Smooth muscle cell of bladder (primary cell): Measurements from ENCODE around the gene METTL3. TPM values are rescaled to one million over a fixed set of nuclear protein-coding genes. Genes with fewer than 3 reads are reported as not detected.

Experiments
- total RNA-seq: library from RNA; depleted of rRNA; stranded (reverse); fragments of >200 nt; gene quantifications from 2 replicates; pipeline ENCODE4 v1.2.3, GENCODE V29; 2014

METTL3 gene
- total RNA-seq, result 41.5 and 45.8 TPM in 2 replicates

DNA sequence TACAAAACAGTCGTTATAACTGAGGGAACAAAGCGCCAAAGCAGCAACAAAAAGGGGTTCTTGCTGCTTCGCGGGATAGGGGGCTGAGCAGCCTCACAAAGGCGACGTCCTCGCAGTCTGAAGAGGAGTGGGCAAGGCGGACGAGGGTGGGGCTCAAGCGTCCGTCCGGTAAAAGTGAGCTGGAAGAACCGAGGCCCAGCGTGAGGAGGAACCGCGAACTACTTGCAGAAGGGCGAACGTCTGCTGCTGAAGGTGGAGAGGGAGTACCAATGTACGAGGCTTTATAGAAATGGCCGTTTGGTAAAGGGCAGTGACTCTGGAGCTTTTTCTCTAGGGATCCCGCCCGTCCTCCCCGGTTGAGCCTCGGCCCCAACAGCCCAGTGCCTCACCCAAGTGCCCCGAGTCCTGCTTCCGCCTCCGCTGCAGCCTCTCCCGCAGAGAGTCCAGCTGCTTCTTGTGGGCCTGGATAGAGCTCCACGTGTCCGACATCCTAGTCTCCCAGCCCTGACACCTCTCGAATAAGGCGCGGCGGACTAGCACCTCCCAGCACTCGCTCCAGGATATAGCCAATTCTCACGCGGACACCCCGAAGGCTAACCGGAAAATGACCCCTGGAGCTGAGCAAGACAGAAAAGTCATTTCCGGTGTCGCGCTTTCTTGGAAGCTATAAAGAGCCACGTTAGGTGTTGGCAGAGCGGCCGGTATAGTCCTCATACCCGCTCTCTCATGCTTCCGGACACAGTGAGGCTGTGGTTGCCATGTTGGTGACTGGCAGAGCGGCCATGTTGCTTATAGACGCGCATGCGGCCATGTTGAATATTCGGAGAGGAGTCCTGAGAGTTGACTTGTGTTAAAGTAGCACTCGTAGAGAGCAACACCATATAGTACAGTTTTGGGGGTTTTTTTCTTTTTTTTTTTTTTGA lies at the start of gene METTL3:
TSS of gene METTL3 (minus strand) at position 606 of the 923 bp plus-strand sequence. CDS start at position 489, 117 bp downstream.

DNA sequence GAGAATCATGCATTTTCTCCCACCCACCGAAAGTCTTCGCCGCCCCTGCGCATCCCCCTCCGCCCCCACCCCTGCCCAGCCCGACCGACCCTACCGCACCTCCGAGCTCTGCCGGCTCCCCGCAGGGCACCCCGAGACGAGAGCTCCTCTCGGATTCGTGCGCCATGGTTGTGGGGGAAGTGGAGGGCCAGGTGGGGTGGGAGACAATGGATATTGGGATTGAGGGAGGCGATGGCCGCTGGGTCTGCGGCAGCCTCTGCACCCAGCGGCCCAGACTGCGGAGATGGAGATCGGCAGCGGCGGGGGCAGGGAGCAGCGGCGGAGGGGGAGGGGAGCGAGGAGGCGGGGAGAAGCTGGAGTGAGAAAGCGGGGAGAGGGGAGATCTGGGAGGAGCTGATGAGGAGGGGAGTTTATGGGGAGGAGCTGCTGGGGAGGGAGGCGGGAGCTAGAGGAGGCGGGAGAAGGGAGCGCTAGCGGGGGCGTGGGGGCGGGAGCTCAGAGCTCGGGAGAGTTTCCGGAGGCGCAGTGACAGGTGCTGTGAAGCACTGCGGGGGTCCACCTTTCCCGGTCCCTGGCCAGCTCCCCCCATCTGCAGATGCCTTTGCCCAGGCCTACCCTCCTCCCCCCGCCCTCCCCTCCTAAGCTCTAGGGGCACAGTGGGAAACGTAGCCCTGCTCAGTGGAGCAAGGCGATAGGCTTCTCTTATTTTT lies 15.0 kb upstream of the METTL3 start, which contains the start of gene SALL2:
TSS of gene SALL2 (minus strand) at position 385 of the 710 bp plus-strand sequence. CDS start at position 166, 219 bp downstream.

DNA sequence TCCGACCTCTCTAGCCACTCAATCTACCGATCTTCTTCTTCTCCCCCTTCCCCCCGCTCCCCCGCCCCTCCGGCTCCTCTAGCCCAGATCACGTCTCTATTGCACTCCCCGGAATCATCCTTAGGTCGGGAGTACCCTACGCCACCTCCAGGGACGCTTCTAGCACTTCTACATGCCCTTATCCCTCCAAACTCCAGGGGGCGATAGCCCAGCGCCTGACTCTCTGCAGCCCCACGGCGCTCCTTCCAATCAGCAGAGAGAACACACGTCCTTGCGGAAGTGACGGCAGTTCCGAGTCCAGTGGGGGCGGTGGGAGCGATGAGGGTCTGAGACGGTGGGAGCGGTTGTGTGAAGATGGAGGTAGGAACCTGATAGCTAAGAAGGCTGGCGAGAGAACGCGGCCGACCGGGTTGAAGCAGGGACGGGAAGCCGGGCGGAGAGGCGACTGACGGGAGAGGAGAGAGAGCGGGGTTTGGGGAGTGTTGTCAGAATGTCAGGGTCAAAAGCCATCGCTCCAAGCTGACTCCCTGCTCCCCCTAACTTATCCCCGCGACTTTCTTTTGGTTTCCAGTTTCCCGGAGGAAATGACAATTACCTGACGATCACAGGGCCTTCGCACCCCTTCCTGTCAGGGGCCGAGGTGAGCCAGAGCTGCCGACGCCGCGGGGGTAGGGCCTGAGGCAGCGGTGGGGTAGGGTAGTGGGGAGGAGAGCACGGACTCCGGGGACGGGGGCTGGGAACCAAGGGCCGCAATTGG lies 34.0 kb downstream of the METTL3 start, which contains the start of the genes RAB2B and TOX4:
TSS of gene RAB2B (minus strand) at position 35 of the 757 bp plus-strand sequence. CDS start 87 bp downstream, outside the sequence.
TSS of gene TOX4 (plus strand) at position 271 of the 757 bp plus-strand sequence. CDS start at position 355, 84 bp downstream.

DNA sequence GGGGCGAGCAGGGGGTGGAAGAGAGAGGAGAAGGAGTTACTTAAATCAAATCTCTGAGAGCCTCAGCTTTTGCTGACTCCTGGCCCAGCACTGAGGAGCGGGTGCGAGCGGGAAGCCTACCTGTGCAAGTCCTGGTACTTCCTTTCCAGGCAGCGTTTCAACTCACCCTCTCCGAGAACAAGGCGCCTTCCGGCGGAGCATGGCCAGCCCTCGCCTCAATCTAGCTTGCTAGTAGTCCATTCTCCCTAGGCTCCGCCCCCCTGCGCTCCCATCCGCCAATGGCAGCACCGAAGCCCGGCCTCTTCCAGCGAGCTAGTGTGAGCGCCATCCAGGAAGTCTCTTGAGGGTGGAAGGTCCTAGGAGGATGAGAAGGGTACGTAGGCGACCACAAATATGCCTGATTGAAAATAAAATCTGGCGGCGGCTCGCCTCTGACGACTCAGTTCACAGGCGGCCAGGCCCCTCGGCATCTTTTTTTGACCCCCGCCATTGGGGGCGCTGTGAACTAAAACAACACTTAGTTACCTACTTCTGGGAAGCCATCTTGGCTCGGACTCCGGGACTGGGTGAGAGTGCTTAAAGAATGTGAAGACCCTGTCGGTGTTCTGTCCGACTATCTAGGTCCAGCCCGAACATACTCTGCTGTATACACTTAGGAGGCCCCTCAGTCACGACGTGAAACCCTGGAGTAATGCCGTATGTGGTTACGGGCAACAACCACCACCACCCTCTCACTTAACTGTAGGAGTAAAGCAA lies 55.0 kb downstream of the METTL3 start, which contains the start of gene CHD8:
TSS of gene CHD8 (minus strand) at position 212 of the 756 bp plus-strand sequence. CDS start 24,480 bp downstream, outside the sequence.

Other genes starting within 250 kb of the METTL3 start
- 562 and 738 TPM in 2 replicates for gene HNRNPC, start 241.9 kb downstream of the METTL3 start, total RNA-seq
- not detected in 2 replicates for gene RPGRIP1, start 231.3 kb downstream of the METTL3 start, total RNA-seq
- 54.8 and 68.4 TPM in 2 replicates for gene SUPT16H, start 127.3 kb downstream of the METTL3 start, total RNA-seq
- 36.0 and 39.1 TPM in 2 replicates for gene CHD8, start 55.2 kb downstream of the METTL3 start, total RNA-seq
- gene RAB2B, start 34.4 kb downstream of the METTL3 start, total RNA-seq, result 15.1 and 19.7 TPM in 2 replicates
- gene TOX4, start 34.1 kb downstream of the METTL3 start, total RNA-seq, result 18.8 and 23.8 TPM in 2 replicates
- 1.7 and 4.0 TPM in 2 replicates for gene SALL2, start 15.0 kb upstream of the METTL3 start, total RNA-seq
- not detected in 2 replicates for gene OR10G3, start 68.7 kb upstream of the METTL3 start, total RNA-seq
- gene OR10G2, start 123.6 kb upstream of the METTL3 start, total RNA-seq, result not detected in 2 replicates
- not detected in 2 replicates for gene OR4E2, start 142.5 kb upstream of the METTL3 start, total RNA-seq
- not detected in 2 replicates for gene OR4E1, start 162.5 kb upstream of the METTL3 start, total RNA-seq